Measurements from ENCODE around the gene ARSG. TPM values are rescaled to one million over a fixed set of nuclear protein-coding genes. Genes with fewer than 3 reads are reported as not detected.

The ARSG gene
- total RNA-seq, 2 donors from 2014 or later = 3.1 to 3.6 TPM

DNA sequence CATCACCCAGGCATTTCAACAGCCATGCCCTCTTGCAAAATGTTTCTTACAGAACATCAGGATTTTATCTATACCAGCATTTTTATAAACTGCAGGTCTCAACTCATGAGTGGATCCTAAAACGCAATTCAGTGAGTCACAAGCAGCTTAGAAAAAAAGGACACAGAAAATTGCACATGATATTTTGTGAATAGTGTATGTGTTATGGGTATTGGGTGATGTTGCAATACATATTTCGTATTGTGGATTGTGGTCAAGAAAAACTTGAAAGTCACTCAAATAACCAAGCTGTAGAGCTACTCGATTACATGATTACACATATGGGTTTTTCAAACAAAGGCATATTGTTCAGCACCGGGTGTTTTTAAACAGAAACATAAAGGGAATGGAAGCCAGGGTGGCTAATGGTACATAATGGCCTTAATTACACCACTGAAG is 164.6 kb downstream of the ARSG start:
- DNase-seq (ENCODE audit: low spot score) = no peak
- no peaks in the 10 kb centered on the region for H3K27me3 ChIP-seq
- H3K9me3 ChIP-seq = no peaks in the 10 kb centered on the region
- H3K27ac ChIP-seq = peak overlapping the region; percentile 95 to 98
- peak overlapping the region; percentile 61 to 93 for H3K4me3 ChIP-seq
- TF ChIP-seq, protein P1, sequence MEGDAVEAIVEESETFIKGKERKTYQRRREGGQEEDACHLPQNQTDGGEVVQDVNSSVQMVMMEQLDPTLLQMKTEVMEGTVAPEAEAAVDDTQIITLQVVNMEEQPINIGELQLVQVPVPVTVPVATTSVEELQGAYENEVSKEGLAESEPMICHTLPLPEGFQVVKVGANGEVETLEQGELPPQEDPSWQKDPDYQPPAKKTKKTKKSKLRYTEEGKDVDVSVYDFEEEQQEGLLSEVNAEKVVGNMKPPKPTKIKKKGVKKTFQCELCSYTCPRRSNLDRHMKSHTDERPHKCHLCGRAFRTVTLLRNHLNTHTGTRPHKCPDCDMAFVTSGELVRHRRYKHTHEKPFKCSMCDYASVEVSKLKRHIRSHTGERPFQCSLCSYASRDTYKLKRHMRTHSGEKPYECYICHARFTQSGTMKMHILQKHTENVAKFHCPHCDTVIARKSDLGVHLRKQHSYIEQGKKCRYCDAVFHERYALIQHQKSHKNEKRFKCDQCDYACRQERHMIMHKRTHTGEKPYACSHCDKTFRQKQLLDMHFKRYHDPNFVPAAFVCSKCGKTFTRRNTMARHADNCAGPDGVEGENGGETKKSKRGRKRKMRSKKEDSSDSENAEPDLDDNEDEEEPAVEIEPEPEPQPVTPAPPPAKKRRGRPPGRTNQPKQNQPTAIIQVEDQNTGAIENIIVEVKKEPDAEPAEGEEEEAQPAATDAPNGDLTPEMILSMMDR (IDR thresholded peaks at IDR 0.05) = no peak
- peaks cover 18% of the 10 kb centered on the region for H3K36me3 ChIP-seq
- peaks cover 0 to 53% of the 10 kb centered on the region in 2 donors for H3K4me1 ChIP-seq

DNA sequence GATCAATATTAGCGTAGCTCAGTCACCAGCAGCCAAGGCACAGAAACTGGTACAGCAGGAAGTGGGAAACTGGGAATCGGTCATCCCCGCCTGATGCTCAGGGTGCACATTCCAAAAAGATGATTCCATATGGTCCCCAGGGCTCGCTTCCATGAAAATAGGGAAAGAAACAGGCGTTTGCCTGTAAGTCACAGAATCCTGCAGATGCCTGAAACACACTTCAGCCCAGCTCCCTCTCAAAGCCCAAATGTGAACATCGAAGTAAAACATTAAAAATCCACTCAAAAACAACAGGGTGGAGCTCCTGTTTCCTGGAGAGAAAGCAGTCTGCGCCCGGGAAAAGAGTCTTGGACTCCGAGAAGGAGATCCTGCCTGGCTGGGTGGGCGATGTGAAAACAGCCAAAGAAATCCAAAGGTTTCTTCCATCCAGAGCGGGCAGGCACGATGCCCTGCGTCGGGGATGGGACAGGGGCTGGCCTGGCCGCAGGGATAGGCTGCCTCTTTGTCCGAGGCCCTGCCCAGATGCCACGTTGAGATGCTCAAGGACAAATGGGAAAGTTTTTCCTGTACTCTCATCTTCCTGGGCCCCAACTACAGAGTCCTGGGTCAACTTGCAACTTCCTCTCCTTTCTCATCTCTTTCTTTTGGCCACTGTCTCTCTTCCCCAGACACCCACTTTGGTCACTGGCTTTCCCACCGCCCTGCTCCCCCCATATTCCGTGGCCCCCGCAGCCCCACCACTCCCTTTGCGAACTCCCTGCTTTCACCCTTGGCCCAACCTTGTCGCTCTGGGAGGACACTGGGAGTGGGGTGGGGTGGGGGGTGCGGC is 165.3 kb downstream of the ARSG start:
- DNase-seq (ENCODE audit: low spot score) = peak; percentile 90
- H3K4me1 ChIP-seq = peaks cover 0 to 60% of the 10 kb centered on the region in 2 donors
- peak overlapping the region; percentile 95 to 98 for H3K27ac ChIP-seq
- peak overlapping the region; percentile 61 to 93 for H3K4me3 ChIP-seq
- H3K9me3 ChIP-seq = no peaks in the 10 kb centered on the region
- TF ChIP-seq, protein P1 (IDR thresholded peaks at IDR 0.05) = no peak
- peaks cover 12% of the 10 kb centered on the region for H3K36me3 ChIP-seq
- H3K27me3 ChIP-seq = no peaks in the 10 kb centered on the region

DNA sequence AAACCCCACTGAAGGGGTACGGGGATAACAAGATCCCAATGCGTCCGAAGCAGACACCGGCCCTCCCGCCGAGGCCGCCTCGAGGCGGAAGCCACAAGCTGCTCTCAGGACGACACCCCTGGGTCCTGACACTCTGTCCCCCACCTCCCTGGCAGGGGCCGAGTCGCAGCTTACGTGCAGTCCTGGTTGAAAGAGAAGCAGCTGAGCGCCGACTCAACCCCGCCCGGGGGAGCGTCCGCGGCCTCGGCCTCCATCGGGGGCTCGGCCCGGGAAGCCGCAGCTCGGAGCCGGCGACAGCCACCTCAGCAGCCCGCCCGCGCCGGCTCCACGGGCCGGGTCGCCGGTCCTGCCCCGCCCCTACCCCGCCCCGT is 165.9 kb downstream of the ARSG start, which contains the start of gene WIPI1:
WIPI1 (minus strand) TSS at position 329 of the 371 bp plus-strand sequence; CDS start at position 254, 75 bp downstream.
- H3K27me3 ChIP-seq = no peaks in the 10 kb centered on the region

DNA sequence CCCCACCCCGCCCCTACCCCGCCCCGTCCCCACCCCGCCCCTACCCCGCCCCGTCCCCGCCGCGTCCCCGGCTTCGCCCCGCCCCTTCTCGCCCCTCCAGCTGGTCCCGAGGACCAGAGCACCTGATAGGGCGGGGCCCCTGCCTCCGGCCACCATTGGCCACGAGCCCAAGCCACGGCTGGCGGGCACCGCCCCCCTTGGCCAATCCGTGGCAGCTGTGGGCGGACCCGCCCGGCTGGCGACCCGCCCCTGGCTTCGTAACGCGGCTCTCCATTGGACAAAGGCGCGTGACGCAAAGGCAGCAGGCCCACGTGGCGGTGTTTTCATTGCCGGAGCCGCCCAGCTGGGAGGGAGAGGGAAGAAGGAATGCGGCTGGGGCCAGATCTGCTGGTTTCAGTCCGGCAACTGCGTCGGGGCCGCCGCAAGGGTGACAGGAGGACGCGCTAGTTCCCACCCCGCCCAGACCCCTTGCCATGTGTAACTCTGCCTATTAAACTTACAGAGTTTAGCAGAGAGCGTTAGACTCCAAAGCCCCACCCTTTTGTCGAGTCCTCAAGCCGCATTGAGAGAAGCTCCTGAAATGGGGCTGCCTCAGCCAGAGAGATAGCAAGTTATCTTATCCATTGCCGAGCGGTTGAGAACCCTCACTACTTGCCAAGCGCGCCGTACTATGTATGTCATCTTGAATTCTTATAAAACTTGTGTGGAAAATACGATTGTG is 166.4 kb downstream of the ARSG start:
- peaks cover under 1% of the 10 kb centered on the region for H3K36me3 ChIP-seq
- TF ChIP-seq, protein P1 (IDR thresholded peaks at IDR 0.05) = no peak
- no peaks in the 10 kb centered on the region for H3K27me3 ChIP-seq
- H3K4me1 ChIP-seq = peaks cover 0 to 66% of the 10 kb centered on the region in 2 donors
- H3K4me3 ChIP-seq = peak overlapping the region; percentile 47 to 93
- no peaks in the 10 kb centered on the region for H3K9me3 ChIP-seq
- DNase-seq (ENCODE audit: low spot score) = peak; percentile 99
- H3K27ac ChIP-seq = peak overlapping the region; percentile 95 to 98

More for the DNA sequence above, 165.9 kb downstream of the ARSG start, which contains the start of gene WIPI1:
- Histone ChIP-seq H3K4me1 (peaks cover 0 to 66% of the 10 kb centered on the region in 2 donors), H3K9me3 (no peaks in the 10 kb centered on the region), H3K36me3 (peaks cover 6% of the 10 kb centered on the region), H3K27ac (peak within 1 kb of the TSS; percentile 95 to 98), H3K4me3 (peak within 1 kb of the TSS; percentile 61 to 93)
- TF ChIP-seq, protein P1 (IDR thresholded peaks at IDR 0.05) = no peak
- no peak for DNase-seq (ENCODE audit: low spot score)

DNA sequence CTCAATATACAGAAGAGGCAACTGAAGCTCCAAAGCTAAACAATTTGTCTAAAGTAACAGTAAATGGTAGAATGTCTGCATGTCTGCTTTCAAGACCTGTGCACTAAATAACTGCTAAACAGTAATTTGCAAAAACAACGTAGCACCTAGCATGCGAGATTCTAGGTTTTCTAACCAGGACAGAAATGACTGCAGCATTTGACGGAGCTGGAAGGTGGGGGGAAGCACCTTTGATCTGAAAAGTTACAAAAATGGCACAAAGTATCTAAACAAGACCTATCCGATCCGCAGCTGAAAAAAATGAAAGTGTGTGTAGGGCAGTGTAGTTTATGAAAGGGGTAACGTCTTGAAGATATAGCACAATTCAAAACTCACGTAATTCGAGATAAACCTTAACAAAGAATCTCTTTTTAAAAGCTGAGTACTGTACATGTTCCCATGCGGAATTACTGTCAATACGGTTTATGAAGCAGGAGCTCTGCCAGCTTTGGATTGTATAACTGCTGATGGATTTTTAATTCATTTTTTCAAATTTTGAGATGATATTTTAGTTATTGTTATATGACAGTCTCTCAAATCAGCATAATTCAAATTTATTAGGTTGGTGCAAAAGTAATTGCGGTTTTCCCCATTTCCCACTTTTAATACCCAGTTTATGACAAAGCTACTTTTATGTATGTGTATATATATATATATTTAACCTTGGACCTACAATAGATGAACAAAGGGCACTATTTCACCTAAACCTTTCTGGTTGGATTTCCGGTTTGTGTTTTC is 167.2 kb downstream of the ARSG start:
- Histone ChIP-seq H3K4me3 (peak overlapping the region; percentile 47 to 62), H3K36me3 (no peaks in the 10 kb centered on the region), H3K4me1 (peaks cover 0 to 61% of the 10 kb centered on the region in 2 donors), H3K27me3 (no peaks in the 10 kb centered on the region), H3K9me3 (no peaks in the 10 kb centered on the region), H3K27ac (peak overlapping the region; percentile 91 to 95)
- TF ChIP-seq, protein P1 (IDR thresholded peaks at IDR 0.05) = no peak
- DNase-seq (ENCODE audit: low spot score) = no peak
